ENCODE results near the gene FADS6.

DNA sequence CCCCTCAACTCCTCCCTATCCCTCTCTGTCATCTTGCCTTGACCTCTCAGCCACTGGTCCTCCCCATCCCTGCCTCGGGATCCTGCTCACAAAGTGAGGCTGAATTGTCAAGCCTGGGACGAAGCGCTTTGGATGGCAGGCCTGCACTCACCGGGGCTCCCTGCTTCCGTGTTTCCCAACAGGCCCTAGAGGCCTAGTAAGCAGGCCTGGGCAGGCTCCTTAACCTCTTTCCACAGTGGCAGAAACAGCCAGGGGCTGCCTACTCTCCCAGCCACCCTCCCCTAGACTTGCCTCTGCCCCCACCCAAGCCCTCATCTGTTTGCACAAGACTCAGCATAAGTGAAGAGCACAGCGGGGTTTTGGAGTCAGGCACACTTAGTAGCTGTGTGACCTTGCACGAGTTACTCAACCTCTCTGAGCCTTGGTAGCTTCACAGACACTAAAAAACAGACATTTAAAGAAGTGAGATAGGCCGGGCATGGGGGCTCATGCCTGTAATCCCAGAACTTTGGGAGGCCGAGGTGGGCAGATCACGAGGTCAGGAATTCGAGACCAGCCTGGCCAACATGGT is 5.0 kb upstream of the FADS6 start:
- TF ChIP-seq, protein P1, sequence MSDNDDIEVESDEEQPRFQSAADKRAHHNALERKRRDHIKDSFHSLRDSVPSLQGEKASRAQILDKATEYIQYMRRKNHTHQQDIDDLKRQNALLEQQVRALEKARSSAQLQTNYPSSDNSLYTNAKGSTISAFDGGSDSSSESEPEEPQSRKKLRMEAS (IDR thresholded peaks at IDR 0.05; ENCODE audit: insufficient read depth, insufficient read length): no peak
- TF ChIP-seq, protein P2, sequence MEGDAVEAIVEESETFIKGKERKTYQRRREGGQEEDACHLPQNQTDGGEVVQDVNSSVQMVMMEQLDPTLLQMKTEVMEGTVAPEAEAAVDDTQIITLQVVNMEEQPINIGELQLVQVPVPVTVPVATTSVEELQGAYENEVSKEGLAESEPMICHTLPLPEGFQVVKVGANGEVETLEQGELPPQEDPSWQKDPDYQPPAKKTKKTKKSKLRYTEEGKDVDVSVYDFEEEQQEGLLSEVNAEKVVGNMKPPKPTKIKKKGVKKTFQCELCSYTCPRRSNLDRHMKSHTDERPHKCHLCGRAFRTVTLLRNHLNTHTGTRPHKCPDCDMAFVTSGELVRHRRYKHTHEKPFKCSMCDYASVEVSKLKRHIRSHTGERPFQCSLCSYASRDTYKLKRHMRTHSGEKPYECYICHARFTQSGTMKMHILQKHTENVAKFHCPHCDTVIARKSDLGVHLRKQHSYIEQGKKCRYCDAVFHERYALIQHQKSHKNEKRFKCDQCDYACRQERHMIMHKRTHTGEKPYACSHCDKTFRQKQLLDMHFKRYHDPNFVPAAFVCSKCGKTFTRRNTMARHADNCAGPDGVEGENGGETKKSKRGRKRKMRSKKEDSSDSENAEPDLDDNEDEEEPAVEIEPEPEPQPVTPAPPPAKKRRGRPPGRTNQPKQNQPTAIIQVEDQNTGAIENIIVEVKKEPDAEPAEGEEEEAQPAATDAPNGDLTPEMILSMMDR (IDR thresholded peaks at IDR 0.05; ENCODE audit: extremely low read depth in 1 of 2, insufficient read depth in 1 of 2, low read depth in 1 of 2, low read length in 2 of 2): no peak
- TF ChIP-seq JUN (IDR thresholded peaks at IDR 0.05; ENCODE audit: borderline replicate concordance, insufficient read depth, insufficient read length, low read depth) (no peak), POLR2A (IDR thresholded peaks at IDR 0.05; ENCODE audit: low read depth, low read length) (no peak), GATA2 (IDR thresholded peaks at IDR 0.05; ENCODE audit: insufficient read depth, insufficient read length, low read depth, low read length) (no peak), POLR2AphosphoS5 (IDR thresholded peaks at IDR 0.05; ENCODE audit: insufficient read depth, low read depth, low read length) (no peak), EZH2 (IDR thresholded peaks at IDR 0.05; ENCODE audit: borderline replicate concordance, low read depth, low read length, severe bottlenecking) (no peak), MYC (IDR thresholded peaks at IDR 0.05; ENCODE audit: low read depth, low read length) (no peak)

Data from endothelial cell of umbilical vein (primary cell).